Caki2 (cell line): ENCODE data around the gene JMJD1C. TPM values are rescaled to one million over a fixed set of nuclear protein-coding genes. Genes with fewer than 3 reads are reported as not detected.
"Not testable (repeated sequence)": the region's sequence is repeated elsewhere in the genome, so short reads cannot be mapped to it uniquely, and the experiment has no call there.

Source experiments
- DNase-seq: peaks from one replicate; pipeline ENCODE4 v3.0.0-alpha.2; 2015; ENCODE audit warnings: low read depth
- in situ Hi-C: cut with HindIII; loops from 2 replicates; pipeline ENCODE4 v1.10.0; 2016; ENCODE audit warnings: low sequenced_read_pairs, low pct_unique_long_range_greater_than_20kb, mixed read lengths
- total RNA-seq: library from RNA; depleted of rRNA; stranded (reverse); fragments of >200 nt; shearing (Covaris generic); gene quantifications from 2 replicates; pipeline ENCODE4 v1.2.3, GENCODE V29; 2014; ENCODE audit warnings: low replicate concordance

The JMJD1C gene
- total RNA-seq, 1 experiment from 2014 or later = 31.0 TPM

GRCh38 chr10:63175534-63175933 is 290.2 kb downstream of the JMJD1C start:
- in situ Hi-C loops = no loop called here
- no peak for DNase-seq

- DNase-seq = no peak
- in situ Hi-C loops = loop anchor here (25.0 kb wide), 2 partner anchors 539 to 586 kb away; no protein-coding TSS in a partner anchor
Observed at GRCh38 chr10:63173468-63174232, 292.1 kb downstream of the JMJD1C start.

GRCh38 chr10:63171926-63172325 is 293.9 kb downstream of the JMJD1C start:
- in situ Hi-C loops = loop anchor here (25.0 kb wide), 2 partner anchors 540 to 585 kb away; no protein-coding TSS in a partner anchor
- no peak for DNase-seq

GRCh38 chr10:63171255-63171855 is 294.4 kb downstream of the JMJD1C start:
- in situ Hi-C loops = loop anchor here (25.0 kb wide), 2 partner anchors 541 to 584 kb away; no protein-coding TSS in a partner anchor

GRCh38 chr10:63169624-63170023 is 296.2 kb downstream of the JMJD1C start:
- no peak for DNase-seq
- in situ Hi-C loops = loop anchor here (25.0 kb wide), 2 partner anchors 543 to 582 kb away; no protein-coding TSS in a partner anchor

More at GRCh38 chr10:63171255-63171855, 294.4 kb downstream of the JMJD1C start:
- no peak for DNase-seq

GRCh38 chr10:63168821-63169462 is 296.8 kb downstream of the JMJD1C start:
- no peak for DNase-seq
- in situ Hi-C loops = loop anchor here (25.0 kb wide), 2 partner anchors 543 to 582 kb away; no protein-coding TSS in a partner anchor

GRCh38 chr10:63166742-63167258 is 299.0 kb downstream of the JMJD1C start:
- DNase-seq = peak; percentile 65
- in situ Hi-C loops = loop anchor here (25.0 kb wide), 2 partner anchors 546 to 579 kb away; no protein-coding TSS in a partner anchor

GRCh38 chr10:63165249-63165648 is 300.5 kb downstream of the JMJD1C start:
- in situ Hi-C loops = loop anchor here (25.0 kb wide), 2 partner anchors 547 to 578 kb away; no protein-coding TSS in a partner anchor
- no peak for DNase-seq

- in situ Hi-C loops = loop anchor here (25.0 kb wide), 2 partner anchors 548 to 577 kb away; no protein-coding TSS in a partner anchor
- DNase-seq = no peak
Observed at GRCh38 chr10:63164166-63164623, 301.6 kb downstream of the JMJD1C start.

GRCh38 chr10:63161592-63161991 is 304.2 kb downstream of the JMJD1C start:
- in situ Hi-C loops = loop anchor here (25.0 kb wide), 2 partner anchors 551 to 574 kb away; no protein-coding TSS in a partner anchor
- no peak for DNase-seq

- peak; percentile 55 for DNase-seq
- in situ Hi-C loops = loop anchor here (25.0 kb wide), 2 partner anchors 554 to 571 kb away; no protein-coding TSS in a partner anchor
Observed at GRCh38 chr10:63157845-63158624, 307.7 kb downstream of the JMJD1C start.

- in situ Hi-C loops = loop anchor here (25.0 kb wide), 2 partner anchors 556 to 569 kb away; no protein-coding TSS in a partner anchor
- DNase-seq = no peak
Observed at GRCh38 chr10:63156236-63156635, 309.5 kb downstream of the JMJD1C start.

- in situ Hi-C loops = loop anchor here (25.0 kb wide), 2 partner anchors 557 to 568 kb away; no protein-coding TSS in a partner anchor
- DNase-seq = no peak
Observed at GRCh38 chr10:63155388-63156020, 310.3 kb downstream of the JMJD1C start.

GRCh38 chr10:63154546-63155387 is 311.0 kb downstream of the JMJD1C start:
- DNase-seq = no peak
- in situ Hi-C loops = loop anchor here (25.0 kb wide), 2 partner anchors 558 to 567 kb away; no protein-coding TSS in a partner anchor

- not testable (repeated sequence) for DNase-seq
- in situ Hi-C loops = loop anchor here (25.0 kb wide), 2 partner anchors 558 to 567 kb away; no protein-coding TSS in a partner anchor
Observed at GRCh38 chr10:63153868-63154545, 311.8 kb downstream of the JMJD1C start.
